ENCODE data around the gene DEFB121. TPM values are rescaled to one million over a fixed set of nuclear protein-coding genes. Genes with fewer than 3 reads are reported as not detected.
"Not testable (repeated sequence)": the region's sequence is repeated elsewhere in the genome, so short reads cannot be mapped to it uniquely, and the experiment has no call there.

DEFB121 gene
- total RNA-seq, 6 experiments from 2014 or later: not detected

GRCh38 chr20:31368301-31368700 lies 37.7 kb downstream of the DEFB121 start, which contains the start of gene DEFB118:
DEFB118 (plus strand) TSS chr20:31368601; CDS start chr20:31368651, 50 bp downstream.
- Histone ChIP-seq H3K4me1 (no peaks in the 10 kb centered on the region), H3K36me3 (no peaks in the 10 kb centered on the region), H3K4me3 (no peak within 1 kb of the TSS), H3K9me3 (no peaks in the 10 kb centered on the region), H3K27ac (no peak within 1 kb of the TSS), H3K27me3 (no peaks in the 10 kb centered on the region)
- no peak for DNase-seq
- 13% methylated on average over 1 of the region's 2 CpGs for WGBS (ENCODE audit: insufficient coverage, low coverage, low lambda C conversion rate, missing lambda C conversion rate)
- no peak for ATAC-seq
- intact Hi-C loops (cut with DNase I): no loop called here
- TF ChIP-seq, protein P1, sequence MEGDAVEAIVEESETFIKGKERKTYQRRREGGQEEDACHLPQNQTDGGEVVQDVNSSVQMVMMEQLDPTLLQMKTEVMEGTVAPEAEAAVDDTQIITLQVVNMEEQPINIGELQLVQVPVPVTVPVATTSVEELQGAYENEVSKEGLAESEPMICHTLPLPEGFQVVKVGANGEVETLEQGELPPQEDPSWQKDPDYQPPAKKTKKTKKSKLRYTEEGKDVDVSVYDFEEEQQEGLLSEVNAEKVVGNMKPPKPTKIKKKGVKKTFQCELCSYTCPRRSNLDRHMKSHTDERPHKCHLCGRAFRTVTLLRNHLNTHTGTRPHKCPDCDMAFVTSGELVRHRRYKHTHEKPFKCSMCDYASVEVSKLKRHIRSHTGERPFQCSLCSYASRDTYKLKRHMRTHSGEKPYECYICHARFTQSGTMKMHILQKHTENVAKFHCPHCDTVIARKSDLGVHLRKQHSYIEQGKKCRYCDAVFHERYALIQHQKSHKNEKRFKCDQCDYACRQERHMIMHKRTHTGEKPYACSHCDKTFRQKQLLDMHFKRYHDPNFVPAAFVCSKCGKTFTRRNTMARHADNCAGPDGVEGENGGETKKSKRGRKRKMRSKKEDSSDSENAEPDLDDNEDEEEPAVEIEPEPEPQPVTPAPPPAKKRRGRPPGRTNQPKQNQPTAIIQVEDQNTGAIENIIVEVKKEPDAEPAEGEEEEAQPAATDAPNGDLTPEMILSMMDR (IDR thresholded peaks at IDR 0.05): no peak
- no peak for TF ChIP-seq POLR2A (IDR thresholded peaks at IDR 0.05)

- H3K36me3 ChIP-seq; H3K4me3 ChIP-seq; DNase-seq; intact Hi-C loops (cut with DNase I); H3K4me1 ChIP-seq; ATAC-seq; H3K27ac ChIP-seq; H3K9me3 ChIP-seq; H3K27me3 ChIP-seq: not testable (repeated sequence)
- WGBS (ENCODE audit: insufficient coverage, low coverage, low lambda C conversion rate, missing lambda C conversion rate): 33% methylated on average over 1 of the region's 5 CpGs
Measured at GRCh38 chr20:31364272-31364671, 41.7 kb downstream of the DEFB121 start.

GRCh38 chr20:31363295-31363694 lies 42.7 kb downstream of the DEFB121 start:
- Histone ChIP-seq H3K9me3 (no peaks in the 10 kb centered on the region), H3K27me3 (no peaks in the 10 kb centered on the region), H3K27ac (no peak overlapping the region), H3K4me3 (no peak overlapping the region), H3K4me1 (no peaks in the 10 kb centered on the region), H3K36me3 (no peaks in the 10 kb centered on the region)
- TF ChIP-seq, protein P1 (IDR thresholded peaks at IDR 0.05): no peak
- no peak for TF ChIP-seq POLR2A (IDR thresholded peaks at IDR 0.05)
- DNase-seq: no peak
- 27% methylated on average over 2 of the region's 4 CpGs for WGBS (ENCODE audit: insufficient coverage, low coverage, low lambda C conversion rate, missing lambda C conversion rate)
- intact Hi-C loops (cut with DNase I): no loop called here
- ATAC-seq: no peak

DNA sequence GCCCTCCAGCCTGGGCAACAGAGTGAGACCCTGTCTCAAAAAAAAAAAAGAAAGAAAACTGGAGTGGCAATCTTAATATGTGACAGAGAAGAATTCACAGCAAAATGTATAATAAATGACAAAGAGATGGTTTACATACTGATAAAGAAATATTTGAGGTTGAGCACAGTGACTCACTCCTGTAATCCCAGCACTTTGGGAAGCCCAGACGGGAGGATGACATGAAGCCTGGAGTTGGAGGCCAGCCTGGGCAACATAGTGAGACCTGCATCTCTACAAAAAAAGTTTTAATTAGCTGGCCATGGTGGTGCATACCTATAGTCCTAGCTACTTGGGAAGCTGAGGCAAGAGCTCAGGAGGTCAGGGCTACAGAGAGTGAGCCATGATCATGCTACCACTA lies 50.0 kb downstream of the DEFB121 start:
- TF ChIP-seq POLR2A (IDR thresholded peaks at IDR 0.05): no peak
- TF ChIP-seq, protein P1 (IDR thresholded peaks at IDR 0.05): no peak
- H3K4me3 ChIP-seq: no peak overlapping the region
- no peaks in the 10 kb centered on the region for H3K4me1 ChIP-seq
- ATAC-seq (no peak), DNase-seq (no peak)
- WGBS (ENCODE audit: insufficient coverage, low coverage, low lambda C conversion rate, missing lambda C conversion rate): 55% methylated on average over 1 of the region's 1 CpG
- no peak overlapping the region for H3K27ac ChIP-seq
- no peaks in the 10 kb centered on the region for H3K9me3 ChIP-seq
- intact Hi-C loops (cut with DNase I): no loop called here
- no peaks in the 10 kb centered on the region for H3K27me3 ChIP-seq
- no peaks in the 10 kb centered on the region for H3K36me3 ChIP-seq

Small RNA genes within 50 kb of the gene (small RNA-seq; reads per million reads assigned to genes)
- gene DEFB117: 0 reads per million in 2 experiments
- gene RF00561: 0 reads per million in 2 experiments
- 0 reads per million in 2 experiments for gene RNA5SP480

Other genes with a start within 250 kb of the DEFB121 start
- gene DEFB115, start 148.6 kb downstream of the DEFB121 start, total RNA-seq: not detected
- gene DEFB116, start 97.6 kb downstream of the DEFB121 start, total RNA-seq: not detected
- not detected for gene DEFB118, start 37.6 kb downstream of the DEFB121 start, total RNA-seq
- not detected for gene DEFB119, start 15.6 kb downstream of the DEFB121 start, total RNA-seq
- not detected for gene DEFB123, start 34.4 kb upstream of the DEFB121 start, total RNA-seq
- not detected for gene DEFB124, start 68.9 kb upstream of the DEFB121 start, total RNA-seq
- gene REM1, start 69.1 kb upstream of the DEFB121 start, total RNA-seq: 1 to 10 TPM in 1 of 6 experiments, under 1 TPM in 4, not detected in 1; 0.12 to 1.0 (median 0.20) TPM
- 100 to 1,000 TPM in 5 of 6 experiments, 10 to 100 TPM in 1; 78.1 to 141 (median 114) TPM for gene HM13, start 108.2 kb upstream of the DEFB121 start, total RNA-seq
- gene ID1, start 199.1 kb upstream of the DEFB121 start, total RNA-seq: 100 to 1,000 TPM in 2 of 6 experiments, 10 to 100 TPM in 4; 12.9 to 300 (median 35.0) TPM
- gene COX4I2, start 231.7 kb upstream of the DEFB121 start, total RNA-seq: not detected